Peyer's patch (tissue), 4 donors: Measurements from ENCODE around the gene XPNPEP1. TPM values are rescaled to one million over a fixed set of nuclear protein-coding genes. Genes with fewer than 3 reads are reported as not detected.

ENCODE experiments used
- DNase-seq, 3 donors: peaks; one replicate each; pipeline ENCODE4 v3.0.0-alpha.2; 2017 to 2019
- H3K27ac ChIP-seq, 4 donors: fragments of 200-600 bp; sonication (generic); one replicate each; pipeline ENCODE4 v1.5.1; 2016 to 2019
- H3K27me3 ChIP-seq, 2 donors: fragments of 200-600 bp; sonication (generic); one replicate each; pipeline ENCODE4 v1.5.1; 2019
- H3K36me3 ChIP-seq, 3 donors: fragments of 200-600 bp; sonication (generic); one replicate each; pipeline ENCODE4 v1.5.1; 2016 to 2019
- H3K4me1 ChIP-seq, 4 donors: fragments of 200-600 bp; sonication (generic); one replicate each; pipeline ENCODE4 v1.5.1; 2016 to 2019
- H3K4me3 ChIP-seq, 4 donors: fragments of 200-600 bp; sonication (generic); 1 replicate in 3 of 4; 2 replicates in 1 of 4; pipeline ENCODE4 v1.5.1; 2016 to 2019; ENCODE audit warnings: mild to moderate bottlenecking in 1 of 4
- H3K9me3 ChIP-seq, 4 donors: fragments of 200-600 bp; sonication (generic); one replicate each; pipeline ENCODE4 v1.5.1; 2016 to 2019; ENCODE audit warnings: mild to moderate bottlenecking in 1 of 4
- CTCF ChIP-seq, 6 experiments: fragments of 450-650 bp in 4 of 6; fragments of 200-600 bp in 2 of 6; sonication (generic) in 1 of 6; IDR thresholded peaks; one replicate each; pipeline ENCODE4 v1.5.1; 2017 to 2019; ENCODE audit warnings: antibody characterized with exemption in 6 of 6, mild to moderate bottlenecking in 3 of 6, moderate library complexity in 1 of 6
- POLR2A ChIP-seq, 2 donors: fragments of 450-650 bp; IDR thresholded peaks; one replicate each; pipeline ENCODE4 v1.5.1; 2017; ENCODE audit warnings: antibody characterized with exemption in 2 of 2, mild to moderate bottlenecking in 2 of 2, moderate library complexity in 2 of 2
- total RNA-seq, 4 donors: library from RNA; depleted of rRNA; stranded (reverse); fragments of >200 nt; gene quantifications; one replicate each; pipeline ENCODE4 v1.1.0, GENCODE V29; 2016

XPNPEP1 gene
- total RNA-seq, 4 donors from 2014 or later: 148 to 295 (median 263) TPM

GRCh38 chr10:109945473-109946177 lies 22.3 kb upstream of the XPNPEP1 start:
- TF ChIP-seq CTCF (IDR thresholded peaks at IDR 0.05) (no peak), POLR2A (IDR thresholded peaks at IDR 0.05) (no peak)
- H3K27me3 ChIP-seq: no peaks in the 10 kb centered on the region
- no peaks in the 10 kb centered on the region for H3K4me1 ChIP-seq
- no peaks in the 10 kb centered on the region for H3K9me3 ChIP-seq
- no peak overlapping the region for H3K27ac ChIP-seq
- H3K36me3 ChIP-seq: no peaks in the 10 kb centered on the region
- H3K4me3 ChIP-seq: no peak overlapping the region
- no peak for DNase-seq

- Histone ChIP-seq H3K4me1 (no peaks in the 10 kb centered on the region), H3K27ac (no peak overlapping the region), H3K36me3 (no peaks in the 10 kb centered on the region), H3K4me3 (no peak overlapping the region), H3K9me3 (no peaks in the 10 kb centered on the region), H3K27me3 (no peaks in the 10 kb centered on the region)
- TF ChIP-seq POLR2A (IDR thresholded peaks at IDR 0.05) (no peak), CTCF (IDR thresholded peaks at IDR 0.05) (no peak)
- DNase-seq: no peak
Measured at GRCh38 chr10:109944613-109945012, 21.3 kb upstream of the XPNPEP1 start.

- H3K27me3 ChIP-seq: no peaks in the 10 kb centered on the region
- no peaks in the 10 kb centered on the region for H3K4me1 ChIP-seq
- DNase-seq: no peak
- H3K9me3 ChIP-seq: no peaks in the 10 kb centered on the region
- no peak overlapping the region for H3K4me3 ChIP-seq
- H3K27ac ChIP-seq: no peak overlapping the region
- no peak for TF ChIP-seq POLR2A (IDR thresholded peaks at IDR 0.05)
- no peak for TF ChIP-seq CTCF (IDR thresholded peaks at IDR 0.05)
- H3K36me3 ChIP-seq: no peaks in the 10 kb centered on the region
Measured at GRCh38 chr10:109941236-109941862, 18.0 kb upstream of the XPNPEP1 start.

GRCh38 chr10:109940553-109940952 lies 17.2 kb upstream of the XPNPEP1 start:
- Histone ChIP-seq H3K4me1 (no peaks in the 10 kb centered on the region), H3K27me3 (no peaks in the 10 kb centered on the region), H3K9me3 (no peaks in the 10 kb centered on the region), H3K4me3 (no peak overlapping the region), H3K27ac (no peak overlapping the region), H3K36me3 (no peaks in the 10 kb centered on the region)
- TF ChIP-seq POLR2A (IDR thresholded peaks at IDR 0.05) (no peak), CTCF (IDR thresholded peaks at IDR 0.05) (no peak)
- DNase-seq: no peak

- no peak for TF ChIP-seq CTCF (IDR thresholded peaks at IDR 0.05)
- no peak for TF ChIP-seq POLR2A (IDR thresholded peaks at IDR 0.05)
- DNase-seq: no peak
- no peaks in the 10 kb centered on the region for H3K27me3 ChIP-seq
- H3K4me3 ChIP-seq: no peak overlapping the region
- no peaks in the 10 kb centered on the region for H3K9me3 ChIP-seq
- H3K27ac ChIP-seq: no peak overlapping the region
- H3K4me1 ChIP-seq: no peaks in the 10 kb centered on the region
- H3K36me3 ChIP-seq: no peaks in the 10 kb centered on the region
Measured at GRCh38 chr10:109940117-109940516, 16.8 kb upstream of the XPNPEP1 start.
